ENCODE data around the gene EBF3. TPM values are rescaled to one million over a fixed set of nuclear protein-coding genes. Genes with fewer than 3 reads are reported as not detected.

The EBF3 gene
- total RNA-seq, 3 donors from 2014 or later: 0.23 to 2.8 (median 0.89) TPM

DNA sequence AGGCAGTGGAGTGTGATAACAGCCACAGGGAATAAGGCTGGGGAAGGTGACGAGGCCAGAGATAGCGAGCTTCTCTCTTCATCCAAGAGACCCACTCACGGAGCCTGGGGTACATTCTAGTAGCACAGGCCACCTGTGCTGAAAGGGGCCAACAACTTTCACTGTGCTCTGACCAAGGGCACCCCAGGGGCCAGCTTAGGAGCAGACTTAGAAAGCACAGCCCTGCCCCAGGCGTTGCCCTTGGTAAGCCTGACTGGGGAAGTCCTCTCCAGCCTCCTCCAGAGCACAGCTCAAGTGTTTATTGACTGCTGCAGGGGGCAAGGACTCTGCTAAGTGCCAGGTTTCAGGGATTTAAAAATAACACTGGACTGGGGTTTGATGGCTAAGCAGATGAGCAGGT is 44.7 kb downstream of the EBF3 start:
- H3K36me3 ChIP-seq (ENCODE audit: low read depth): no peaks in the 10 kb centered on the region
- intact Hi-C loops (cut with DNase I, micrococcal nuclease): no loop called here
- H3K4me3 ChIP-seq: no peak overlapping the region
- TF ChIP-seq, protein P1, sequence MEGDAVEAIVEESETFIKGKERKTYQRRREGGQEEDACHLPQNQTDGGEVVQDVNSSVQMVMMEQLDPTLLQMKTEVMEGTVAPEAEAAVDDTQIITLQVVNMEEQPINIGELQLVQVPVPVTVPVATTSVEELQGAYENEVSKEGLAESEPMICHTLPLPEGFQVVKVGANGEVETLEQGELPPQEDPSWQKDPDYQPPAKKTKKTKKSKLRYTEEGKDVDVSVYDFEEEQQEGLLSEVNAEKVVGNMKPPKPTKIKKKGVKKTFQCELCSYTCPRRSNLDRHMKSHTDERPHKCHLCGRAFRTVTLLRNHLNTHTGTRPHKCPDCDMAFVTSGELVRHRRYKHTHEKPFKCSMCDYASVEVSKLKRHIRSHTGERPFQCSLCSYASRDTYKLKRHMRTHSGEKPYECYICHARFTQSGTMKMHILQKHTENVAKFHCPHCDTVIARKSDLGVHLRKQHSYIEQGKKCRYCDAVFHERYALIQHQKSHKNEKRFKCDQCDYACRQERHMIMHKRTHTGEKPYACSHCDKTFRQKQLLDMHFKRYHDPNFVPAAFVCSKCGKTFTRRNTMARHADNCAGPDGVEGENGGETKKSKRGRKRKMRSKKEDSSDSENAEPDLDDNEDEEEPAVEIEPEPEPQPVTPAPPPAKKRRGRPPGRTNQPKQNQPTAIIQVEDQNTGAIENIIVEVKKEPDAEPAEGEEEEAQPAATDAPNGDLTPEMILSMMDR (IDR thresholded peaks at IDR 0.05): no peak
- H3K4me1 ChIP-seq (ENCODE audit: low read depth): no peaks in the 10 kb centered on the region
- ATAC-seq: no peak
- DNase-seq: no peak
- no peaks in the 10 kb centered on the region for H3K9me3 ChIP-seq

DNA sequence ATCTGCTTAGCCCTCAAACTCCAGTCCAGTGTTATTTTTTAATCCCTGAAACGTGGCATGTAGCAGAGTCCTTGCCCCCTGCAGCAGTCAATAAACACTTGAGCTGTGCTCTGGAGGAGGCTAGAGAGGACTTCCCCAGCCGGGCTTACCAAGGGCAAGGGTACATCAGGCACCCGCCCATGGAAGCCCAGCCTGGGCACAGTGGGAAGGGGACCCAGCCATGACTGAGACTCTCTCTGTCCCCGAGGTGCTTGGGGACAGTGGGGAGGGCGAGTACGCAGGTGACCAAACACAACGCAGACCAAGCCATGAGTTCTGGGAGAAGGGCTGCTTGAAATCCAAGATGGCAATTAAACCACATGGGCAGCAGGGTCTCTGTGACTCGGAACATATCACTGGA is 45.2 kb downstream of the EBF3 start:
- Histone ChIP-seq H3K4me1 (ENCODE audit: low read depth) (no peaks in the 10 kb centered on the region), H3K36me3 (ENCODE audit: low read depth) (no peaks in the 10 kb centered on the region), H3K4me3 (no peak overlapping the region), H3K9me3 (no peaks in the 10 kb centered on the region)
- DNase-seq (no peak), ATAC-seq (no peak)
- intact Hi-C loops (cut with DNase I, micrococcal nuclease): no loop called here
- TF ChIP-seq, protein P1 (IDR thresholded peaks at IDR 0.05): no peak

DNA sequence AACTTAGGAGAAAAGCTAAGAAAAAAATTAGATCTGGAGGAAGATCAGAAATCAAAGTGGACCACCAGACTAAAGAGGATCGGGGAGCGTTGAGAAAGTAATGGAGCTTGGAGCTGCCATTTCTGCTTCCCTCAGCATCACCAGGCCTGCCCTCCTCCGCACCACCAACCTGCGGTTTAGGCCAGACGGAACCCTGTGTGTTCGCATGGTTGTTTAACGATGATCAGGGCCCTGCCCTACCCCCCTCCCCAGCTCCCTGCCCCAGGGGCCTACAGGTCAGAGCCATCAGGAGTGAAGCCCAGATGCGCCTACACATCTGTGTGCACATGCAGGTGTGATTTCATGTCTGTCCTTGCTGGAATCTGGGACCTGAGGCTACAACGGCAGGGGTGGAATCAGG is 45.7 kb downstream of the EBF3 start:
- TF ChIP-seq, protein P1 (IDR thresholded peaks at IDR 0.05): no peak
- intact Hi-C loops (cut with DNase I, micrococcal nuclease): no loop called here
- ATAC-seq (no peak), DNase-seq (no peak)
- H3K4me1 ChIP-seq (ENCODE audit: low read depth): no peaks in the 10 kb centered on the region
- no peaks in the 10 kb centered on the region for H3K36me3 ChIP-seq (ENCODE audit: low read depth)
- no peaks in the 10 kb centered on the region for H3K9me3 ChIP-seq
- no peak overlapping the region for H3K4me3 ChIP-seq

DNA sequence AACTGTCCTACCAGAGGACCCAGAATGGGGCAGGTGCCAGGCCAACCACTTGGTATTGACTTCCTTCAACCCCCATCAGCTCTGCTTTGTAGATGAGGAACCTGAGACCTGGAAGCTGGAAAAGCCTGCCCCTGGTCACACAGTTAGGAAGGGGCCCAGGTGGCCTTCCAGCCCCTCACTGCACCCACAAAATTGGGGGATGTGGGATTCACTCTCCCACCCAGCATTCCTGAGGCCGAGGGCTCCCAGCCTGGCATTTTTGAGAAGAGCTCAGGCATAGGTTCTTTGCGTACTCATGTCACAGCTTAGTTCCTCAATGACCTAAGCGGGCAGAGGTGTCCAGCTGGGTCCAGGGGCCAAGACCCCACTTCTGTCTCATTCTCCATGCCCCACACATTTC is 46.1 kb downstream of the EBF3 start:
- TF ChIP-seq, protein P1 (IDR thresholded peaks at IDR 0.05): no peak

DNA sequence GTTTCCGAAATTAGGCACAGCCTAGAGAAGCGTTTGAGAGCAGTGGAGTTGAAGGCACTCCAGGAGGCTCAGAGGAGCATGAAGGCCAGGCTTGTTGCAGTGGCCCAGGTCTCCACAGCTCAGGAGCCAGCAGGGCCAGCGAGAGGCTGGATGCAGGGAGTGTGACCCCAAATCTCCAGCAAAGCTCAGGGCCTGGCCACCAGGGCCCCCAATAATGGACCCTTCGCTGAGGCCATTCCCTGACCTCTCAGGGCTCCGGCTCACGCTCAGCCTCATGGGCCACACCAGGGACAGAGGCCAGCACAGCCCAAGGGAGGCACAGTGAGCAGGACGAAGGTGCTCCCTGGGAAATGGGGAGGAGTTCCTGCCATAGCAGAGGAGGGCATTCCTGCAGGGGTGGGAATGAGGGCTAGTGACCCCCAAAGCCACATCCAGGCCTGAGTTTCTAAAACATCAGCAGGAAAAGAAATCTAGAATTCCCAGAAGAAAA is 47.5 kb downstream of the EBF3 start:
- TF ChIP-seq, protein P1 (IDR thresholded peaks at IDR 0.05): no peak
- intact Hi-C loops (cut with DNase I, micrococcal nuclease): no loop called here
- ATAC-seq: no peak
- Histone ChIP-seq H3K36me3 (ENCODE audit: low read depth) (no peaks in the 10 kb centered on the region), H3K4me3 (no peak overlapping the region), H3K9me3 (no peaks in the 10 kb centered on the region), H3K4me1 (ENCODE audit: low read depth) (no peaks in the 10 kb centered on the region)
- no peak for DNase-seq

More for the DNA sequence above, 46.1 kb downstream of the EBF3 start:
- DNase-seq (no peak), ATAC-seq (no peak)
- no peaks in the 10 kb centered on the region for H3K9me3 ChIP-seq
- no peaks in the 10 kb centered on the region for H3K4me1 ChIP-seq (ENCODE audit: low read depth)
- intact Hi-C loops (cut with DNase I, micrococcal nuclease): no loop called here
- no peak overlapping the region for H3K4me3 ChIP-seq
- H3K36me3 ChIP-seq (ENCODE audit: low read depth): no peaks in the 10 kb centered on the region

Data from mucosa of descending colon (tissue), 3 donors.